ENCODE measurements around the gene DNLZ. TPM values are rescaled to one million over a fixed set of nuclear protein-coding genes. Genes with fewer than 3 reads are reported as not detected.
"Not testable (repeated sequence)": the region's sequence is repeated elsewhere in the genome, so short reads cannot be mapped to it uniquely, and the experiment has no call there.

The DNLZ gene
- total RNA-seq, 1 donor, result 6.1 TPM

GRCh38 chr9:136322756-136323330, 40.7 kb downstream of the DNLZ start:
- no peak overlapping the region for H3K4me3 ChIP-seq (ENCODE audit: low read depth, low read length)
- TF ChIP-seq CTCF (IDR thresholded peaks at IDR 0.05; ENCODE audit: insufficient read depth, low read length), result no peak
- DNase-seq (ENCODE audit: low read depth), result no peak

- no peak for DNase-seq (ENCODE audit: low read depth)
- TF ChIP-seq CTCF (IDR thresholded peaks at IDR 0.05; ENCODE audit: insufficient read depth, low read length), result no peak
- no peak overlapping the region for H3K4me3 ChIP-seq (ENCODE audit: low read depth, low read length)
These were observed 42.0 kb downstream of the DNLZ start for GRCh38 chr9:136321561-136321960.

GRCh38 chr9:136320972-136321371, 42.6 kb downstream of the DNLZ start:
- DNase-seq (ENCODE audit: low read depth); H3K4me3 ChIP-seq (ENCODE audit: low read depth, low read length): not testable (repeated sequence)

- H3K4me3 ChIP-seq (ENCODE audit: low read depth, low read length), result not testable (repeated sequence)
These were observed 43.6 kb downstream of the DNLZ start for GRCh38 chr9:136319955-136320354.

GRCh38 chr9:136319244-136319643, 44.3 kb downstream of the DNLZ start:
- not testable (repeated sequence) for DNase-seq (ENCODE audit: low read depth); H3K4me3 ChIP-seq (ENCODE audit: low read depth, low read length)

More at GRCh38 chr9:136319955-136320354, 43.6 kb downstream of the DNLZ start:
- not testable (repeated sequence) for DNase-seq (ENCODE audit: low read depth)

- TF ChIP-seq CTCF (IDR thresholded peaks at IDR 0.05; ENCODE audit: insufficient read depth, low read length), result no peak
- no peak overlapping the region for H3K4me3 ChIP-seq (ENCODE audit: low read depth, low read length)
- DNase-seq (ENCODE audit: low read depth), result no peak
These were observed 44.7 kb downstream of the DNLZ start for GRCh38 chr9:136318776-136319241.

GRCh38 chr9:136318111-136318775, 45.3 kb downstream of the DNLZ start:
- H3K4me3 ChIP-seq (ENCODE audit: low read depth, low read length), result no peak overlapping the region
- TF ChIP-seq CTCF (IDR thresholded peaks at IDR 0.05; ENCODE audit: insufficient read depth, low read length), result no peak
- no peak for DNase-seq (ENCODE audit: low read depth)

GRCh38 chr9:136317695-136318094, 45.8 kb downstream of the DNLZ start:
- no peak for DNase-seq (ENCODE audit: low read depth)
- no peak overlapping the region for H3K4me3 ChIP-seq (ENCODE audit: low read depth, low read length)
- no peak for TF ChIP-seq CTCF (IDR thresholded peaks at IDR 0.05; ENCODE audit: insufficient read depth, low read length)

Measured in fibroblast of the aortic adventitia (primary cell).